Measurements from ENCODE around the gene CXCR3.

CXCR3 gene

DNA sequence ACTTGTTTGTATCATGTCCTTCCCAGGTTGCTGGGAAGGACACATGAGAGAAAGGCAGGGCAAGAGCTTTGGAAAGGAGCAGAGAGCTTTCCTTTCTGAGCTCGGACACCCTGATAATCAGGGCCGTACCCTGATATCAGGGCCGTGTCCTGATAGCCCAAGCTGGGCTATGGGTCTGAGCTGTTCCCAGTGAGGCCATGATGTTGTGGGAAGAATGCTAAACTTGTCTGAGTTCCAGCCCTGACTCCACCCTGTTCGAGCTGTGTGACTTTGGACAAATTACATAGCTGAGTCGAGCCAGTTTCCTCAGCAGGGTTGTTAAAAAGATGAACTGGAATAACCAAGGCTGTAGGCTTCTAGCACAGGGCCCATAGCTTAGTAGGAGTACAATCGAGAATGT, 3.3 kb upstream of the CXCR3 start:
- no peak for TF ChIP-seq CTCF (IDR thresholded peaks at IDR 0.05)

DNA sequence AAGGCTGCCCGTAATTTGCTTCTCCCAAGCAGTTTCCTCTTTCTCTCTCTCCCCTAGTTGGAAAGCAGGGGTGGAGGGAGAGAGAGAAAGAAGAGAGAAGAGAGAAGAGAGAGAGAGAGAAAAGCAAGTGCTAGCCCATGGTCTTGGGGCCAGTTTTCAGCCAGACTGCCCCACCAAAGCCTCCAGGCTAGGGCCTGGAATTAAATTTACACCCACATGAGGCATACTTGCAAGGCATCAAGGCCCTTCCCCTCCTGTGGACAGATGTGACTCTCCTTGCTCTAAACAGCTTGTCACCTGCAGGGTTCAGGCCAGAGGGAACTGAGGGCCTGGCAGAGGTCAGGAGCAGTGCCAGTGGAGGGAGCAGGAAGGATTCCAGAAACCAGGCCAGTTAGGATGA, 1.7 kb upstream of the CXCR3 start:
- TF ChIP-seq CTCF (IDR thresholded peaks at IDR 0.05) = no peak

- TF ChIP-seq CTCF (IDR thresholded peaks at IDR 0.05) = no peak
These were observed 882 bp upstream of the CXCR3 start for GRCh38 chrX:71619193-71619592.

- TF ChIP-seq CTCF (IDR thresholded peaks at IDR 0.05) = no peak
These were observed 476 bp upstream of the CXCR3 start for GRCh38 chrX:71618787-71619186.

DNA sequence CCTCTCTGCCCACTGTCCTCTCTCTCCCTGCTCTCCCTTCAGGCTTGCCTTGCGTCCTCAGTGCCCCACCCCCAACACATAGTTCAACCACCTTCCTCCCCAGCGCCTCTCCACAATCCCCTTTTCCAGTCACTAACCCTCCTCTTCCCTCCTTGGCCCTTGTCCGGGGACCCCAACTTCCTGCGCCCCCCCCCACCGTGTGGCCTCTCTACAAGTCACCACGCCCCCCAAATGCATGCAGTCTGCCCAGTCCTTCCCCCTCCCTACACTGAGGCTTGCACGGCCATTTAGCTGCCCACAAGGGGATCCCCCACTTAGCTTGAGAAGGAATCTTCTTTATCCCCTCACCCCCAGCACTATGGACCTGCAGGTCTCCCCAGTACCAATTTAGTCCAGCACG, 569 bp downstream of the CXCR3 start:
- TF ChIP-seq CTCF (IDR thresholded peaks at IDR 0.05) = no peak

GRCh38 chrX:71616672-71617529, 1.4 kb downstream of the CXCR3 start:
- TF ChIP-seq CTCF (IDR thresholded peaks at IDR 0.05) = no peak

- no peak for TF ChIP-seq CTCF (IDR thresholded peaks at IDR 0.05)
These were observed 2.4 kb downstream of the CXCR3 start for GRCh38 chrX:71615954-71616353.
